Endothelial cell of umbilical vein (primary cell): Measurements from ENCODE around the gene OSBPL10. TPM values are rescaled to one million over a fixed set of nuclear protein-coding genes. Genes with fewer than 3 reads are reported as not detected.

Experiments used
- BruUV-seq: library from RNA; stranded (reverse); fragments of 400-500 nt; replicated peaks from 2 replicates; lab custom pipeline; 2021; lab: Mats Ljungman, UMichigan
- CTCF ChIA-PET: fragments of 300-600, 350-600 bp; sonication (Branson Sonifier 250); formaldehyde crosslinking; loops from one replicate; lab custom pipeline; 2021; ENCODE audit warnings: antibody characterized with exemption, inconsistent platforms; lab: Charles Lee
- POLR2A ChIA-PET: fragments of 300-600, 350-600 bp; sonication (Branson Sonifier 250); formaldehyde crosslinking; loops from one replicate; lab custom pipeline; 2021; ENCODE audit warnings: antibody characterized with exemption, inconsistent platforms; lab: Charles Lee
- DNase-seq: peaks from one replicate; pipeline ENCODE4 v3.0.0-alpha.2; 2011; ENCODE audit warnings: low read depth, low spot score
- FAIRE-seq: peaks from 2 replicates; lab custom pipeline; 2011; peaks lifted over from hg19 to GRCh38; lab: Jason Lieb, UNC
- H2AFZ ChIP-seq: 2 replicates; pipeline ENCODE4 v1.6.0; 2012; ENCODE audit warnings: low read depth, low read length, control low read depth, inconsistent platforms
- H3K27ac ChIP-seq: 2 replicates; pipeline ENCODE4 v1.5.1; 2011; ENCODE audit warnings: low read depth, mild to moderate bottlenecking, control low read depth, low read length, moderate library complexity; ENCODE audit not compliant: insufficient read depth
- H3K27me3 ChIP-seq, 2 experiments: 2 replicates each; pipeline versions ENCODE4 v1.6.0 to v1.6.1; 2011; ENCODE audit warnings: low read length in 2 of 2, mixed read lengths in 1 of 2; ENCODE audit not compliant: control insufficient read depth in 2 of 2, insufficient read depth in 2 of 2
- H3K36me3 ChIP-seq, 2 experiments: 2 replicates in 1 of 2; 3 replicates in 1 of 2; pipeline ENCODE4 v1.5.1; 2011; ENCODE audit warnings: low read length in 2 of 2, mild to moderate bottlenecking in 1 of 2, moderate library complexity in 1 of 2; ENCODE audit not compliant: control insufficient read depth in 2 of 2, insufficient read depth in 2 of 2; ENCODE audit errors: extremely low read depth in 1 of 2
- H3K4me1 ChIP-seq: 3 replicates; pipeline ENCODE4 v1.5.1; 2011; ENCODE audit warnings: mild to moderate bottlenecking, low read length; ENCODE audit not compliant: control insufficient read depth, insufficient read depth; ENCODE audit errors: extremely low read depth
- H3K4me2 ChIP-seq: 2 replicates; pipeline ENCODE4 v1.6.1; 2011; ENCODE audit warnings: low read length, control low read depth, mixed read lengths; ENCODE audit not compliant: insufficient read depth
- H3K4me3 ChIP-seq, 3 experiments: fragments of 200-600 bp in 1 of 3; sonication (generic), shearing (Covaris generic) in 1 of 3; replicated peaks in 1 of 3; 2 replicates each; pipeline ENCODE4 v1.5.1; 2011 to 2016; ENCODE audit warnings: control low read depth in 3 of 3, low read length in 3 of 3, mild to moderate bottlenecking in 2 of 3, inconsistent platforms in 1 of 3, low read depth in 1 of 3, moderate library complexity in 1 of 3; ENCODE audit not compliant: insufficient read depth in 1 of 3
- H3K79me2 ChIP-seq: 2 replicates; pipeline ENCODE4 v1.6.0; 2012; ENCODE audit warnings: low read length, inconsistent platforms; ENCODE audit not compliant: control insufficient read depth, insufficient read depth
- H3K9ac ChIP-seq: replicated peaks from 2 replicates; pipeline ENCODE3; 2011; ENCODE audit warnings: low read length, control low read depth; ENCODE audit not compliant: insufficient read depth; ENCODE audit errors: extremely low read depth
- H3K9me1 ChIP-seq: replicated peaks from 3 replicates; pipeline ENCODE4 v1.6.0; 2011; ENCODE audit warnings: mild to moderate bottlenecking, low read length; ENCODE audit not compliant: control insufficient read depth, insufficient read depth; ENCODE audit errors: extremely low read depth
- H3K9me3 ChIP-seq: replicated peaks from 2 replicates; pipeline ENCODE4 v1.5.1; 2012; ENCODE audit warnings: low read length, inconsistent platforms; ENCODE audit not compliant: control insufficient read depth, insufficient read depth
- H4K20me1 ChIP-seq: replicated peaks from 2 replicates; pipeline ENCODE3; 2011; ENCODE audit warnings: mild to moderate bottlenecking, low read length; ENCODE audit not compliant: control insufficient read depth, insufficient read depth; ENCODE audit errors: extremely low read depth
- EZH2 ChIP-seq: IDR thresholded peaks from 2 replicates; pipeline ENCODE4 v1.6.1; 2012; ENCODE audit warnings: borderline replicate concordance, low read depth, mild to moderate bottlenecking, moderate library complexity, low read length, inconsistent platforms; ENCODE audit not compliant: severe bottlenecking
- FOS ChIP-seq: IDR thresholded peaks from 2 replicates; pipeline ENCODE4 v1.6.1; 2011; ENCODE audit warnings: mild to moderate bottlenecking, low read length, moderate library complexity, borderline replicate concordance; ENCODE audit not compliant: insufficient read depth
- GATA2 ChIP-seq: IDR thresholded peaks from 2 replicates; pipeline ENCODE4 v1.7.0; 2011; ENCODE audit warnings: low read depth, mild to moderate bottlenecking, moderate library complexity, mixed read lengths, low read length; ENCODE audit not compliant: insufficient read length, insufficient read depth
- JUN ChIP-seq: IDR thresholded peaks from 2 replicates; pipeline ENCODE4 v1.6.1; 2011; ENCODE audit warnings: borderline replicate concordance, low read depth; ENCODE audit not compliant: insufficient read length, insufficient read depth
- MYC ChIP-seq: IDR thresholded peaks from one replicate; pipeline ENCODE4 v1.6.1; 2011; ENCODE audit warnings: mild to moderate bottlenecking, low read depth, low read length
- POLR2A ChIP-seq: IDR thresholded peaks from 2 replicates; pipeline ENCODE4 v1.6.1; 2012; ENCODE audit warnings: low read depth, mild to moderate bottlenecking, control low read depth, low read length
- POLR2AphosphoS5 ChIP-seq: IDR thresholded peaks from 2 replicates; pipeline ENCODE4 v1.6.1; 2012; ENCODE audit warnings: low read depth, mild to moderate bottlenecking, control low read depth, low read length, moderate library complexity; ENCODE audit not compliant: insufficient read depth
- dilution Hi-C: fragments of 300-500 bp; cut with MboI; formaldehyde crosslinking; loops from one replicate; pipeline ENCODE4 v1.15.0; 2019; ENCODE audit warnings: low sequenced_read_pairs; ENCODE audit not compliant: extremely low pct_ligation_motif_present
- intact Hi-C: fragments of 100-400 bp; cut with micrococcal nuclease; formaldehyde crosslinking; loops from one replicate; pipeline ENCODE4 v1.10.0; 2022
- polyA plus RNA-seq, 4 experiments: library from polyadenylated mRNA; depleted of rRNA in 3 of 4; stranded (reverse) in 3 of 4; unstranded in 1 of 4; fragments of >200 nt; gene quantifications; 2 replicates each; pipeline versions ENCODE4 v1.2.1 to v1.2.3, GENCODE V29; 2011 to 2012; ENCODE audit warnings: missing spikeins in 1 of 4
- total RNA-seq: library from RNA; stranded (reverse); gene quantifications from 2 replicates; pipeline ENCODE4 v1.2.3, GENCODE V29; 2021
- TF ChIP-seq, protein P1 (sequence below): IDR thresholded peaks from 2 replicates; pipeline ENCODE4 v1.6.1; 2011; ENCODE audit not compliant: insufficient read depth, insufficient read length
- TF ChIP-seq, protein P2 (sequence below), 2 donors: IDR thresholded peaks; 1 replicate in 1 of 2; 2 replicates in 1 of 2; pipeline ENCODE4 v1.5.1; 2011; ENCODE audit warnings: low read length in 2 of 2, mild to moderate bottlenecking in 2 of 2, moderate library complexity in 2 of 2, control low read depth in 1 of 2, inconsistent platforms in 1 of 2, low read depth in 1 of 2; ENCODE audit not compliant: insufficient read depth in 1 of 2; ENCODE audit errors: extremely low read depth in 1 of 2

OSBPL10 gene
- total and polyA plus RNA-seq, 2 donors (not counting 3 experiments of a cell fraction or from before 2014, with no cell fraction given): 10.8 to 47.6 TPM

DNA sequence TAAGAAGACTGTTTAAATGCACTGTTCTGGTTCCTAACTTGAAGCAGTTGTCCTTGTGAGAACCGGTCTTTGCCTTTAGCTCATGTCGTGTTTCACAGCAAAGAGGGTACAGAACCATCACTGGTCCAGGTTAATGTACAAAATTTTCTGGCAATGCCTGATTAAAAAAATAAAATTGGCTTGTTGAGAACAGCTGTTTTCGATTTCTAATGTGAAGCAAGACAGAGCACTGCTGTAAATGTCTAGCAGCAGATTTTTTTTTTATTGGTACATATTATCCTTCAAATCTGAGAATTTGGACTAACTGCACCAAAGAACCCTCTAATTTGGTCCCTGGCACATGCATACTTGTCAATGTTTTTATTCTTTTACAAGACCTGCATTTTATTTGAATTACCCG, 345.0 kb downstream of the OSBPL10 start:
- no peak overlapping the region for H3K9ac ChIP-seq
- no peaks in the 10 kb centered on the region for H3K27me3 ChIP-seq
- FAIRE-seq: no peak
- H2AFZ ChIP-seq: no peak overlapping the region
- H3K9me3 ChIP-seq: no peaks in the 10 kb centered on the region
- no peaks in the 10 kb centered on the region for H3K79me2 ChIP-seq
- H4K20me1 ChIP-seq: no peaks in the 10 kb centered on the region
- ChIA-PET POLR2A (no interaction called here), CTCF (interaction anchor here (1.3 to 1.5 kb wide), 2 partner anchors 10 to 25 kb away, joined by 3 to 4 read pairs; no protein-coding TSS in a partner anchor)
- peaks cover 0 to 8% of the 10 kb centered on the region in 2 experiments for H3K36me3 ChIP-seq
- no peak overlapping the region for H3K4me3 ChIP-seq
- no peak overlapping the region for H3K27ac ChIP-seq
- BruUV-seq: no TSS peak
- intact Hi-C loops (no loop called here), dilution Hi-C loops (no loop called here)
- no peaks in the 10 kb centered on the region for H3K4me1 ChIP-seq
- no peak for TF ChIP-seq EZH2
- no peak for TF ChIP-seq FOS
- no peak for TF ChIP-seq POLR2A
- TF ChIP-seq, protein P1, sequence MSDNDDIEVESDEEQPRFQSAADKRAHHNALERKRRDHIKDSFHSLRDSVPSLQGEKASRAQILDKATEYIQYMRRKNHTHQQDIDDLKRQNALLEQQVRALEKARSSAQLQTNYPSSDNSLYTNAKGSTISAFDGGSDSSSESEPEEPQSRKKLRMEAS: no peak
- no peak for TF ChIP-seq GATA2
- TF ChIP-seq POLR2AphosphoS5: no peak
- TF ChIP-seq, protein P2, sequence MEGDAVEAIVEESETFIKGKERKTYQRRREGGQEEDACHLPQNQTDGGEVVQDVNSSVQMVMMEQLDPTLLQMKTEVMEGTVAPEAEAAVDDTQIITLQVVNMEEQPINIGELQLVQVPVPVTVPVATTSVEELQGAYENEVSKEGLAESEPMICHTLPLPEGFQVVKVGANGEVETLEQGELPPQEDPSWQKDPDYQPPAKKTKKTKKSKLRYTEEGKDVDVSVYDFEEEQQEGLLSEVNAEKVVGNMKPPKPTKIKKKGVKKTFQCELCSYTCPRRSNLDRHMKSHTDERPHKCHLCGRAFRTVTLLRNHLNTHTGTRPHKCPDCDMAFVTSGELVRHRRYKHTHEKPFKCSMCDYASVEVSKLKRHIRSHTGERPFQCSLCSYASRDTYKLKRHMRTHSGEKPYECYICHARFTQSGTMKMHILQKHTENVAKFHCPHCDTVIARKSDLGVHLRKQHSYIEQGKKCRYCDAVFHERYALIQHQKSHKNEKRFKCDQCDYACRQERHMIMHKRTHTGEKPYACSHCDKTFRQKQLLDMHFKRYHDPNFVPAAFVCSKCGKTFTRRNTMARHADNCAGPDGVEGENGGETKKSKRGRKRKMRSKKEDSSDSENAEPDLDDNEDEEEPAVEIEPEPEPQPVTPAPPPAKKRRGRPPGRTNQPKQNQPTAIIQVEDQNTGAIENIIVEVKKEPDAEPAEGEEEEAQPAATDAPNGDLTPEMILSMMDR (IDR thresholded peaks at IDR 0.05; ENCODE audit: extremely low read depth in 1 of 2, insufficient read depth in 1 of 2, low read depth in 1 of 2, low read length in 2 of 2): no peak
- no peak for TF ChIP-seq MYC
- no peak for TF ChIP-seq JUN
- DNase-seq: no peak
- H3K9me1 ChIP-seq: no peaks in the 10 kb centered on the region
- no peak overlapping the region for H3K4me2 ChIP-seq
